Epithelial cell of proximal tubule (primary cell): ENCODE measurements around the gene MAST4. TPM values are rescaled to one million over a fixed set of nuclear protein-coding genes. Genes with fewer than 3 reads are reported as not detected.

ENCODE experiments used
- DNase-seq: peaks from one replicate; pipeline ENCODE4 v3.0.0-alpha.2; 2011; ENCODE audit warnings: low read depth
- H3K4me3 ChIP-seq: 2 replicates; pipeline ENCODE4 v1.5.1; 2011; ENCODE audit warnings: low read depth, mild to moderate bottlenecking, low read length
- CTCF ChIP-seq: conservative IDR thresholded peaks from 2 replicates; pipeline ENCODE4 v1.5.1; 2012; ENCODE audit warnings: low read depth, mild to moderate bottlenecking, low read length
- total RNA-seq: library from RNA; depleted of rRNA; stranded (reverse); fragments of >200 nt; gene quantifications from 2 replicates; pipeline ENCODE4 v1.2.3, GENCODE V29; 2015

Gene MAST4
- total RNA-seq, 1 donor from 2014 or later, result 17.3 TPM

GRCh38 chr5:67012171-67012570 is 416.0 kb downstream of the MAST4 start:
- H3K4me3 ChIP-seq, result no peak overlapping the region
- TF ChIP-seq CTCF, result no peak
- no peak for DNase-seq

GRCh38 chr5:67013719-67014118 is 417.5 kb downstream of the MAST4 start:
- H3K4me3 ChIP-seq, result no peak overlapping the region
- no peak for TF ChIP-seq CTCF
- DNase-seq, result no peak

- no peak overlapping the region for H3K4me3 ChIP-seq
- no peak for DNase-seq
- no peak for TF ChIP-seq CTCF
Measured at GRCh38 chr5:67014191-67014590, 418.0 kb downstream of the MAST4 start.

GRCh38 chr5:67014957-67015400 is 418.8 kb downstream of the MAST4 start:
- H3K4me3 ChIP-seq, result no peak overlapping the region
- DNase-seq, result no peak
- no peak for TF ChIP-seq CTCF

- no peak for DNase-seq
- peak overlapping the region; percentile 3 for H3K4me3 ChIP-seq
- no peak for TF ChIP-seq CTCF
Measured at GRCh38 chr5:67015541-67016191, 419.5 kb downstream of the MAST4 start.

- no peak for TF ChIP-seq CTCF
- H3K4me3 ChIP-seq, result no peak overlapping the region
- DNase-seq, result no peak
Measured at GRCh38 chr5:67019065-67019845, 423.1 kb downstream of the MAST4 start.

- DNase-seq, result no peak
- TF ChIP-seq CTCF, result no peak
- no peak overlapping the region for H3K4me3 ChIP-seq
Measured at GRCh38 chr5:67020096-67020615, 424.0 kb downstream of the MAST4 start.
